ENCODE measurements around the gene HMMR.
"Not testable (repeated sequence)": the region's sequence is repeated elsewhere in the genome, so short reads cannot be mapped to it uniquely, and the experiment has no call there.

The HMMR gene

GRCh38 chr5:163534492-163535094 lies 74.2 kb downstream of the HMMR start:
- Histone ChIP-seq H3K79me2 (ENCODE audit: control insufficient read depth, insufficient read depth, low read length, unreplicated experiment) (no peaks in the 10 kb centered on the region), H3K4me3 (ENCODE audit: low read depth, low read length) (no peak overlapping the region), H3K4me1 (ENCODE audit: control insufficient read depth, insufficient read depth, low read length, unreplicated experiment) (no peaks in the 10 kb centered on the region), H3K27me3 (ENCODE audit: insufficient read depth, low read length) (peaks cover 37% of the 10 kb centered on the region), H2AFZ (ENCODE audit: low read length, unreplicated experiment) (no peak overlapping the region), H3K36me3 (ENCODE audit: insufficient read depth, low read length) (no peaks in the 10 kb centered on the region), H3K27ac (ENCODE audit: low read depth, low read length) (no peak overlapping the region)

- H2AFZ ChIP-seq (ENCODE audit: low read length, unreplicated experiment): no peak overlapping the region
- peaks cover 44% of the 10 kb centered on the region for H3K27me3 ChIP-seq (ENCODE audit: insufficient read depth, low read length)
- H3K79me2 ChIP-seq (ENCODE audit: control insufficient read depth, insufficient read depth, low read length, unreplicated experiment): no peaks in the 10 kb centered on the region
- no peaks in the 10 kb centered on the region for H3K4me1 ChIP-seq (ENCODE audit: control insufficient read depth, insufficient read depth, low read length, unreplicated experiment)
- no peak overlapping the region for H3K27ac ChIP-seq (ENCODE audit: low read depth, low read length)
- no peak overlapping the region for H3K4me3 ChIP-seq (ENCODE audit: low read depth, low read length)
- no peaks in the 10 kb centered on the region for H3K36me3 ChIP-seq (ENCODE audit: insufficient read depth, low read length)
Measured at GRCh38 chr5:163535290-163535689, 74.9 kb downstream of the HMMR start.

- not testable (repeated sequence) for H2AFZ ChIP-seq (ENCODE audit: low read length, unreplicated experiment); H3K36me3 ChIP-seq (ENCODE audit: insufficient read depth, low read length); H3K27ac ChIP-seq (ENCODE audit: low read depth, low read length); H3K4me3 ChIP-seq (ENCODE audit: low read depth, low read length); H3K79me2 ChIP-seq (ENCODE audit: control insufficient read depth, insufficient read depth, low read length, unreplicated experiment); H3K4me1 ChIP-seq (ENCODE audit: control insufficient read depth, insufficient read depth, low read length, unreplicated experiment)
- peaks cover 53% of the 10 kb centered on the region for H3K27me3 ChIP-seq (ENCODE audit: insufficient read depth, low read length)
Measured at GRCh38 chr5:163536442-163536841, 76.0 kb downstream of the HMMR start.

- Histone ChIP-seq H3K27ac (ENCODE audit: low read depth, low read length) (no peak overlapping the region), H3K27me3 (ENCODE audit: insufficient read depth, low read length) (peaks cover 69% of the 10 kb centered on the region), H3K36me3 (ENCODE audit: insufficient read depth, low read length) (no peaks in the 10 kb centered on the region), H2AFZ (ENCODE audit: low read length, unreplicated experiment) (no peak overlapping the region), H3K4me3 (ENCODE audit: low read depth, low read length) (no peak overlapping the region), H3K4me1 (ENCODE audit: control insufficient read depth, insufficient read depth, low read length, unreplicated experiment) (no peaks in the 10 kb centered on the region), H3K79me2 (ENCODE audit: control insufficient read depth, insufficient read depth, low read length, unreplicated experiment) (no peaks in the 10 kb centered on the region)
Measured at GRCh38 chr5:163540696-163541095, 80.3 kb downstream of the HMMR start.
